ENCODE results near the gene RBMS3.

The RBMS3 gene

DNA sequence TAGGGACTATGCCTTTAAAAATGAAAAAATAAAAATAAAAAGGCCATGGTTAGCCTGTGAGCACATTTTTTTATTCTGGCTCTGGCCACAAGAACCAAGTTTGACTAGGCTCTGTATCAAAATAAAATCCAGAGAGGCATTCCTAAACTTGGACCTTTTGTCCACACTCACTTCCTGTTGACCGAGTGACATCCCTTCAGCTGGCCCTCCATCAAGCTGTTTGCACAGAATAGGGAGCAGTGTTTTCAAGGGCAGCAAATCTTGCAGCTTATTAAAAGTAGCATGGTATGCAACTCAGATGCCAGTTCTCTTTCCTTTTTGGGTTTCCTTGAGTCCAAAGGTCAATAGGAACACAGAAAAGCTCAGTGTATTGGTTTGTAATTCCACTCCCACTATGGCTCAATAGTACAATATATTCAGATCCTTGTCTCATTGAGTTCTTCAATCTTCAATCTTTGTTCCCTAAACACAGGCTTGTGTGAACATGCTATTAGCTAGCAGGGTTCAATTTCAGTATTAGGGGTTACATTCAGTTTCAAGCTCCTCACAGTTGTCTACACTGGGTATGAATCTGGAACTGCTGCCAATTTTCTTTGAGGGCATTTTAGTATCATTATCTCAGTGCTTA, 244.5 kb downstream of the RBMS3 start:
- TF ChIP-seq, protein P1, sequence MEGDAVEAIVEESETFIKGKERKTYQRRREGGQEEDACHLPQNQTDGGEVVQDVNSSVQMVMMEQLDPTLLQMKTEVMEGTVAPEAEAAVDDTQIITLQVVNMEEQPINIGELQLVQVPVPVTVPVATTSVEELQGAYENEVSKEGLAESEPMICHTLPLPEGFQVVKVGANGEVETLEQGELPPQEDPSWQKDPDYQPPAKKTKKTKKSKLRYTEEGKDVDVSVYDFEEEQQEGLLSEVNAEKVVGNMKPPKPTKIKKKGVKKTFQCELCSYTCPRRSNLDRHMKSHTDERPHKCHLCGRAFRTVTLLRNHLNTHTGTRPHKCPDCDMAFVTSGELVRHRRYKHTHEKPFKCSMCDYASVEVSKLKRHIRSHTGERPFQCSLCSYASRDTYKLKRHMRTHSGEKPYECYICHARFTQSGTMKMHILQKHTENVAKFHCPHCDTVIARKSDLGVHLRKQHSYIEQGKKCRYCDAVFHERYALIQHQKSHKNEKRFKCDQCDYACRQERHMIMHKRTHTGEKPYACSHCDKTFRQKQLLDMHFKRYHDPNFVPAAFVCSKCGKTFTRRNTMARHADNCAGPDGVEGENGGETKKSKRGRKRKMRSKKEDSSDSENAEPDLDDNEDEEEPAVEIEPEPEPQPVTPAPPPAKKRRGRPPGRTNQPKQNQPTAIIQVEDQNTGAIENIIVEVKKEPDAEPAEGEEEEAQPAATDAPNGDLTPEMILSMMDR (IDR thresholded peaks at IDR 0.05; ENCODE audit: borderline replicate concordance, control extremely low read depth, extremely low read depth, insufficient read depth, missing control alignments), result no peak
- DNase-seq (ENCODE audit: low spot score), result no peak
- in situ Hi-C loops (cut with MboI; ENCODE audit: low sequenced_read_pairs, unreplicated experiment), result no loop called here

DNA sequence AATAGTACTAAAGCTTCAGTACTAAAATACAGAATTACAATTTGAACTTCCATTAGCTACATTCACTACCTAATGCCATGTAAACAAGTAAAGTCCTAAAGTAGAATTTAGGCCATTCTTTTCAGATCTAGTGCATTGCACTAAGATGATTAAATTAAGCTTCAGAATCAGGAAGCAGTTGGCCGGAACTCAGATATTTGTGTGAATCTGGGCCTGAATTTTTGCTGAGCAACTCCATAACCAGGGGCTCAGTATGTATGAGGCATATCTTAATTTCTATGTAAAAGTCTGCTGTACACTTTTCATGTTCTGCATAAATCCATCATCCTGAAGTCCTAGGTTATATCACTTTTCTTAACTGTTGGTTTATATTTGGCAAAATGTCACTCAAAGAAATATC, 246.4 kb downstream of the RBMS3 start:
- no peak for DNase-seq (ENCODE audit: low spot score)
- in situ Hi-C loops (cut with MboI; ENCODE audit: low sequenced_read_pairs, unreplicated experiment), result no loop called here
- TF ChIP-seq, protein P1 (IDR thresholded peaks at IDR 0.05; ENCODE audit: borderline replicate concordance, control extremely low read depth, extremely low read depth, insufficient read depth, missing control alignments), result no peak

DNA sequence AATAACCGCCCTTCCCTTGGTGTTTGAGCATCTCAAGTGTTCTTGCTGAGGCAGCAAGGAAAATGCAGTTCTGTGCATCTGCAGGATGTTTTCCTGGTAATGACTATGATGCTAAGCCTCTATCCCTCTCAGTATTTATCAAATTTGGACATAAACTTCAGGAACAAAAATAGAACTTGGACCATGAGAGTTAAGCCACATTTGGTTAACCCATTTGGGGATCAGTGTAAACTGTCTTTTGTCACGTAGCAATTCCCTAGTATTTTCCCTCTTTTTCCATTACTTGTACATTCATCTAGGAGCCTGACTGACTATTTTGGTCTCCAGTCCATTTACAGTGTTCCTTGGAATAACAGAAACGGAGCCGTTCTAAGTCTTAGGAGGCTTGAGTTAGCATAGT, 250.8 kb downstream of the RBMS3 start:
- in situ Hi-C loops (cut with MboI; ENCODE audit: low sequenced_read_pairs, unreplicated experiment), result no loop called here
- no peak for DNase-seq (ENCODE audit: low spot score)
- TF ChIP-seq, protein P1 (IDR thresholded peaks at IDR 0.05; ENCODE audit: borderline replicate concordance, control extremely low read depth, extremely low read depth, insufficient read depth, missing control alignments), result no peak

DNA sequence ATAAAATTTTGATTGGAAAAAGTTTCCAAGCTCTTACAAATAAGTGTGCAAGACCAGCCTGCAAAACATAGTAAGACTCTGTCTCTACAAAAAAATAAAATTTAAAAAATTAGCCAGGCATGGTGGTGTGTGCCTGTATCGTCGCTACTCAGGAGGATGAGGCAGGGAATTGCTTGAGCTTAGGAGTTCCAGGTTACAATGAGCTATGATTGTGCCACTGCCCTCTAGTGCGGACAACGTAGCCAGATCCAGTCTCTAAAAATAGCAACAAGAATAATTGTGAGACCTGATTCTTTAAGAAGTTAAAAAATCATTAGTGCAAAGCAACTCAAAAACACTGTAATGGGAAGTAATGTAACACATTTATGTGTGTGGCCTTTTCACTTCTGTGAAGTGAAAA, 251.6 kb downstream of the RBMS3 start:
- TF ChIP-seq, protein P1 (IDR thresholded peaks at IDR 0.05; ENCODE audit: borderline replicate concordance, control extremely low read depth, extremely low read depth, insufficient read depth, missing control alignments), result no peak
- DNase-seq (ENCODE audit: low spot score), result no peak
- in situ Hi-C loops (cut with MboI; ENCODE audit: low sequenced_read_pairs, unreplicated experiment), result no loop called here

DNA sequence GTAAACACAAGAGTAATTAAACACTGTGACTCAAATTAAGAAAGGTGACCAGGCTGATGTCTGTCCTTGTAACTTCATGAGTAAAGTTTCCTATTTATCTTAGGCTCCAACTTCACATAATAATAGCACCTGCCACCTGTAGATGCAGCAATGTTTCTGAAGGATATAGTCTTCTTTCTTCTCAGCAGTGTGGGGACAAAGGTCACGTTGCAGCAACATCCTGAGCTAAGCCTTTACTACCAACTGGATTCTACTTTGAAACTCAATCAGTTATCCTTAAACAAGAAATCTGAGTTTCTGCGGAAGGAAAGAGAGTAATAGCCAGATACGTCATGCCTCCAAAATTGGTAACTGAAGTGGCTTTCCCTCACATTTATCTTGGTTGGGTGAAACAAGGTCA, 253.1 kb downstream of the RBMS3 start:
- in situ Hi-C loops (cut with MboI; ENCODE audit: low sequenced_read_pairs, unreplicated experiment), result no loop called here
- TF ChIP-seq, protein P1 (IDR thresholded peaks at IDR 0.05; ENCODE audit: borderline replicate concordance, control extremely low read depth, extremely low read depth, insufficient read depth, missing control alignments), result no peak
- no peak for DNase-seq (ENCODE audit: low spot score)

DNA sequence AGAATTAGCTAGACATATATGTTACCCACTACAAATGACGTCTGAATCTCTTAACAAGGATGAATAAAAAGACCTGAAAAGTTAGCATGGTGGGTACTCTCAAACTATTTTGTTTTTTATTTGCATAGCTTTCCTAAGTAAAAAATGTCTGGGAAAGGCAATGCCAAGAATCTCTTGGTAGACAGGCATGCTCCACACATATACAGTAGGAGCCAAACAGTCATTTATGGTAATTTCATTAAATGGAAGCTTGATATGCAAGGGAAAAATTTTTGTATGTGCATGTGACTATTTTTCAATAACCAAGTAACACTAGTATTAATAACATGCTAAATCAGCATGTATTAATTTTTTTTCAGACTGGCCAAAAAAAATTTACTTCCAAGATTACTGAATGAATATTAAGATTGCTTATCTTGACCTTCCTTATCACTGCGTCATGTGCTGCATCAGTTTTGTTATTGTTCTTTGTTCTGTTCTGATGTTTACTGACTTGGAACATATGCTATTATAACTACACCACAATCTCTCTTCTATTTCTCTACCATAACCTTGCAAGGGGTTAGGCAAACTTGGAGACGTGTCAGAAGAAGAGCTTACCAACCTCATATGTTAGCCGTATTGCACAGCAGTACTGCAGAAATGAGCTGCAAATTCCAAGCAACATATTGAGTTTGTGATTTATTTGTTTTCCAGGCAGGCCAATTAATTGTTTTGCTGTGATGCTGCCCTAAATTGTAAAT, 255.3 kb downstream of the RBMS3 start:
- in situ Hi-C loops (cut with MboI; ENCODE audit: low sequenced_read_pairs, unreplicated experiment), result no loop called here
- TF ChIP-seq, protein P1 (IDR thresholded peaks at IDR 0.05; ENCODE audit: borderline replicate concordance, control extremely low read depth, extremely low read depth, insufficient read depth, missing control alignments), result no peak
- DNase-seq (ENCODE audit: low spot score), result no peak
